Stomach smooth muscle (tissue), 2 donors: Measurements from ENCODE around the gene BICD1.

Experiments
- H3K27ac ChIP-seq: one replicate; pipeline ENCODE4 v1.7.0; 2013; ENCODE audit warnings: mild to moderate bottlenecking, low read length, inconsistent platforms
- H3K27me3 ChIP-seq, 2 donors: one replicate each; pipeline ENCODE4 v1.7.0; 2013; ENCODE audit warnings: low read length in 2 of 2; ENCODE audit not compliant: insufficient read depth in 2 of 2, control insufficient read depth in 1 of 2
- H3K36me3 ChIP-seq, 2 donors: one replicate each; pipeline ENCODE4 v1.7.0; 2013; ENCODE audit warnings: low read length in 2 of 2; ENCODE audit not compliant: control insufficient read depth in 2 of 2, insufficient read depth in 2 of 2
- H3K4me1 ChIP-seq: one replicate; pipeline ENCODE4 v1.7.0; 2013; ENCODE audit warnings: low read length; ENCODE audit not compliant: control insufficient read depth, insufficient read depth
- H3K4me3 ChIP-seq, 2 donors: one replicate each; pipeline ENCODE4 v1.7.0; 2013; ENCODE audit warnings: low read length in 2 of 2
- H3K9ac ChIP-seq, 2 donors: one replicate each; pipeline ENCODE4 v1.7.0; 2013; ENCODE audit warnings: low read length in 2 of 2, mild to moderate bottlenecking in 1 of 2
- H3K9me3 ChIP-seq, 2 donors: one replicate each; pipeline ENCODE4 v1.7.0; 2013; ENCODE audit warnings: low read length in 2 of 2; ENCODE audit not compliant: control insufficient read depth in 2 of 2
- donor health status: healthy.
- donor health status: Pancreatic carcinoma.

Gene BICD1

GRCh38 chr12:32140877-32141276 lies 34.2 kb downstream of the BICD1 start:
- Histone ChIP-seq H3K9ac (no peak overlapping the region), H3K27ac (no peak overlapping the region), H3K9me3 (no peaks in the 10 kb centered on the region), H3K4me1 (no peaks in the 10 kb centered on the region), H3K36me3 (no peaks in the 10 kb centered on the region), H3K27me3 (no peaks in the 10 kb centered on the region), H3K4me3 (no peak overlapping the region)

DNA sequence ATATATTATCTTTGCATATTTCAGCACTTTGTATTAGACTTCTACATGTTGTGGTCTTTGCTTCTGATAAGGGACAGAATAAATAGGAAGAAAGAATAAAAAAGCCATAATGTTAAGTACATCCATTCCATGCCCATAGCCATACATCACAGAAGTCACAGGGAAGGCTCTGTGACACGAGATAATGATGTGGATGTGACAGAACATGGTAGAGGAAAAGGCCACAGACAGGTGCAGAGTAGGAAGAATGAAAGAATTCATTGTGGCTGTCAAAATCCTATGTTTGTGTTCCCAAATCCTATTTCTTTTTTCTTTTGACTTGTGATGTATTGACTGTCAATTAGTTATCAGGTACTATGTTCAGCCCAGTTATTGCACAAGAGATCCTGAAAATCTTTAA lies 38.4 kb downstream of the BICD1 start:
- H3K27me3 ChIP-seq: no peaks in the 10 kb centered on the region
- no peak overlapping the region for H3K27ac ChIP-seq
- H3K36me3 ChIP-seq: no peaks in the 10 kb centered on the region
- H3K9me3 ChIP-seq: no peaks in the 10 kb centered on the region
- no peak overlapping the region for H3K4me3 ChIP-seq
- H3K9ac ChIP-seq: no peak overlapping the region
- no peaks in the 10 kb centered on the region for H3K4me1 ChIP-seq

DNA sequence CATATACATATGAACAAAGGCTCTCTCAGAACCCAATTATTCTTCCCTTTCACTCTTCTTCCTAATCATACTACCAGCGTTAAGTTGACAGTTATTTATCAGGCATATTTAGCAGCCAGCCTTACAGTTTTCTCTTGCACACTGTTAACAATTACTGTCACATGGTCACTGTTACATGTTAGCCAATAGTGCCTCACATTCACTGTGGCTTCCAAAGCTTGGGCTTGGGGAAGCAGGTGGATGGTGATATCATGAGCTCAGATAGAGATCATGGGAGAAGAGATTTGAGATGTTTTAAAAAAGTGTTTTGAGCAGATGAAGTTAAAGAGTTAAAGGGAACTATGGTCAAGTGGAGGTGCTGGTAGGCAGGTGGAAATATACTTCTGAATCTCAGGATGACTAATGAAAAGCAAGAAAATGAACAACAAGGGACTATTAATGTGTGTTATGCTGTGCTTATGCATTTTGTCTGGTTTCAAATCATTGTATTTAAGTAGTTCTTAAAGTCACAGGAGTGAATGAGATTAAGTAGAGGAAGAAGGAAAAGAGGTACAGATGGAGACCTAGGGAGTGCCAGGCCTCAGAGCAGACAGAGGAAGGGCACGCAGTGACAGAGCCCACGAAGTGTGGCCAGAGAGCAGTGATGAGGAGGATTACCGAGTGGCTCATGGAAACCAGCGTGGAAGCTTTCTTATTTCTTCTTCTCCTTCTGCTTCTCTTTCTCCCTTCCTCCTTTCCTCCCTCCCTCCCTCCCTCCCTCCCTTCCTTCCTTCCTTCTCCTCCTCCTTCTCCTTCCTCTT lies 39.6 kb downstream of the BICD1 start:
- no peaks in the 10 kb centered on the region for H3K4me1 ChIP-seq
- no peaks in the 10 kb centered on the region for H3K9me3 ChIP-seq
- no peak overlapping the region for H3K4me3 ChIP-seq
- H3K27me3 ChIP-seq: no peaks in the 10 kb centered on the region
- H3K27ac ChIP-seq: no peak overlapping the region
- no peak overlapping the region for H3K9ac ChIP-seq
- H3K36me3 ChIP-seq: no peaks in the 10 kb centered on the region

DNA sequence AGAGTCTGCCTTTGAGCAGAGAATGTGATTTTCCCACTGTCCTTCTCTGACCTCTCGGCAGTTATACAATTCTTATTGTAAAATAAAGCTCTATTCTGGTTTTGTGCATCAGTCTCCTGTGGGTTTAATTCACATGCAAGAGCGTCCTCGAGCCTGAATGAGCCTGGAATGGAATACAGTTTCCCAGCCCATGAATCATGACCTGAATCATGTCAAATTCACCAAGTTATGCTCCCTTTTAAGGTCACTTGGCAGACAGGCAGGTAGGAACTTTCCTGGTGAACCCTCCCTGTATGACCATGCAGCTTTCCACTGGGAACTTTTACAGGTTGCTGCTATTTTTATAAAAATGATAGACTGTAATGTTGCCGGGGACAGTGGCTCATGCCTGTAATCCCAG lies 41.7 kb downstream of the BICD1 start:
- Histone ChIP-seq H3K4me3 (no peak overlapping the region), H3K36me3 (no peaks in the 10 kb centered on the region), H3K9me3 (no peaks in the 10 kb centered on the region), H3K4me1 (no peaks in the 10 kb centered on the region), H3K9ac (no peak overlapping the region), H3K27me3 (no peaks in the 10 kb centered on the region), H3K27ac (no peak overlapping the region)

DNA sequence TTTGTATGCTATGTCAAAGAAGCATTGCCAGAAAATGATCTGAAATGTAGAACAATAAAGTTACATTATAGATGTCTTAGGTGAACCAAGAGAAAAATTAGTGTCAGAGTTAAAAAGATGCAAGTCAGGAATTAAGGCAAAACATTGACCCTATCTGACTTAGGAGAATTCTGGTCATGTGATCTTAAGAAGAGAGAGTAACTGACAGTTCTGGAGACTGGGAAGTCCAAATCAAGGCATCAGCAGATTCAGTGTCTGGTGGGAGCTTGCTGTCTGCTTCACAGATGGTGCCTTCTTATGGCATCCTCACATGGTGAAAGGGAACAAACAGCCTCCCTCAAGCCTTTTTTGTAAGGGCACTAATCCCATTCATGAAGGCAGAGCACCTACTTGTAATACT lies 42.8 kb downstream of the BICD1 start:
- no peak overlapping the region for H3K9ac ChIP-seq
- H3K27me3 ChIP-seq: no peaks in the 10 kb centered on the region
- H3K9me3 ChIP-seq: no peaks in the 10 kb centered on the region
- H3K4me1 ChIP-seq: no peaks in the 10 kb centered on the region
- no peak overlapping the region for H3K27ac ChIP-seq
- H3K4me3 ChIP-seq: no peak overlapping the region
- H3K36me3 ChIP-seq: no peaks in the 10 kb centered on the region

GRCh38 chr12:32151086-32151485 lies 44.4 kb downstream of the BICD1 start:
- no peak overlapping the region for H3K27ac ChIP-seq
- H3K36me3 ChIP-seq: no peaks in the 10 kb centered on the region
- H3K9me3 ChIP-seq: no peaks in the 10 kb centered on the region
- no peaks in the 10 kb centered on the region for H3K4me1 ChIP-seq
- H3K9ac ChIP-seq: no peak overlapping the region
- H3K27me3 ChIP-seq: no peaks in the 10 kb centered on the region
- H3K4me3 ChIP-seq: no peak overlapping the region

GRCh38 chr12:32151552-32151951 lies 44.9 kb downstream of the BICD1 start:
- H3K36me3 ChIP-seq: no peaks in the 10 kb centered on the region
- H3K4me1 ChIP-seq: no peaks in the 10 kb centered on the region
- H3K4me3 ChIP-seq: no peak overlapping the region
- no peak overlapping the region for H3K27ac ChIP-seq
- no peak overlapping the region for H3K9ac ChIP-seq
- no peaks in the 10 kb centered on the region for H3K9me3 ChIP-seq
- no peaks in the 10 kb centered on the region for H3K27me3 ChIP-seq

- Histone ChIP-seq H3K9me3 (no peaks in the 10 kb centered on the region), H3K4me3 (no peak overlapping the region), H3K36me3 (no peaks in the 10 kb centered on the region), H3K27ac (no peak overlapping the region), H3K9ac (no peak overlapping the region), H3K27me3 (no peaks in the 10 kb centered on the region), H3K4me1 (peaks cover 6% of the 10 kb centered on the region)
These were observed 48.4 kb downstream of the BICD1 start for GRCh38 chr12:32155041-32155440.

GRCh38 chr12:32155961-32156529 lies 49.4 kb downstream of the BICD1 start:
- no peaks in the 10 kb centered on the region for H3K9me3 ChIP-seq
- H3K4me3 ChIP-seq: no peak overlapping the region

GRCh38 chr12:32158525-32158924 lies 51.9 kb downstream of the BICD1 start:
- Histone ChIP-seq H3K36me3 (no peaks in the 10 kb centered on the region), H3K9ac (no peak overlapping the region), H3K9me3 (no peaks in the 10 kb centered on the region), H3K4me3 (no peak overlapping the region), H3K4me1 (peaks cover 7% of the 10 kb centered on the region), H3K27me3 (no peaks in the 10 kb centered on the region), H3K27ac (no peak overlapping the region)

More at GRCh38 chr12:32155961-32156529, 49.4 kb downstream of the BICD1 start:
- no peaks in the 10 kb centered on the region for H3K36me3 ChIP-seq
- no peak overlapping the region for H3K9ac ChIP-seq
- H3K27me3 ChIP-seq: no peaks in the 10 kb centered on the region
- no peak overlapping the region for H3K27ac ChIP-seq
- peaks cover 7% of the 10 kb centered on the region for H3K4me1 ChIP-seq

DNA sequence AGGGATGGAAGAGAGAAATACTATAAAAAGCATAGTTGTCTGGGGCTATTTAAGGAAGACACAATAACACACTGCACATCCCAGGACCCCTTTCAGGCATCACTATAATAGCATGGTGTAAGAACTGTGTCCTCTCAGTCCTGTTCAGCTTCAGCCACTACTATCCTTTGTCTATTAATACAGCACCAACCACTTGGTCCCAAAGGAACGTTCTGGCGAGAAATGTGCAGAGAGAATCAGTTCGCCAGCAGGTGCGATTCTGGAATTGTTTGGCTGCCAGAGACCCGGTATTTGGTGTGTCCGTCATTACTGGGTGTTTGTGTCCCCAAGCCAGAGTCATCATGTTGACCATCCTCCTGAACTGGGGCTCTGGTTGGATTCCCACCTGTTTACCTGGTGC lies 52.7 kb downstream of the BICD1 start:
- Histone ChIP-seq H3K36me3 (no peaks in the 10 kb centered on the region), H3K27ac (no peak overlapping the region), H3K27me3 (no peaks in the 10 kb centered on the region), H3K9me3 (no peaks in the 10 kb centered on the region), H3K4me1 (peaks cover 7% of the 10 kb centered on the region), H3K4me3 (no peak overlapping the region), H3K9ac (no peak overlapping the region)
